Measurements from ENCODE around the gene TEX13C.
"Not testable (repeated sequence)": the region's sequence is repeated elsewhere in the genome, so short reads cannot be mapped to it uniquely, and the experiment has no call there.

The TEX13C gene

DNA sequence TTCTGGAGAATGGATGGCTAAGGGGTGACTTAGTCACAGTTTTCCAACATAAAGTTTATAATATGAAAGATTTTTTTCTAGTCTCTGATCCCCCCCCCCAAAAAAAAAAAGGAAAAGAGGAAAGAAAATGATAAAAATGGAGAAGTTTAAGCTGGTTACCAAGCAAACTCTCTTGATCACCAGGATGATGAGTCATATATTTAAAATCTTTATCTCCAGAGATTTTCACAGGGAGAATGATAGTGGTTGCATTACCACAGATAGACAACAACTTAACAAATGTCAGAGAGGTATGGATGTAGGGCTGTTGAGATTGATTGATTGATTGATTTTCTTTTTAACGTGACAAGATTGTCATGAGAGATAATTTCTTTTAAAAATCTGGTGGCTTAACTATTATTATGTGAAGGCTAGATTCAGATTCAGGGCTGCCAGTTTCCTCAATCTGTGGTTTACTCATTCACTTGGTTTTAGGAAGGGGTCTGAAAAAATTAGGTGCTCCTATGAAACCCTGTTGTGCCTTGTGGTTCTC is 13.3 kb upstream of the TEX13C start:
- H4K20me1 ChIP-seq (ENCODE audit: insufficient read depth, low read length, poor library complexity, severe bottlenecking) = no peaks in the 10 kb centered on the region
- H3K27me3 ChIP-seq (ENCODE audit: insufficient read depth, low read length, poor library complexity, severe bottlenecking) = no peaks in the 10 kb centered on the region
- TF ChIP-seq, protein P1, sequence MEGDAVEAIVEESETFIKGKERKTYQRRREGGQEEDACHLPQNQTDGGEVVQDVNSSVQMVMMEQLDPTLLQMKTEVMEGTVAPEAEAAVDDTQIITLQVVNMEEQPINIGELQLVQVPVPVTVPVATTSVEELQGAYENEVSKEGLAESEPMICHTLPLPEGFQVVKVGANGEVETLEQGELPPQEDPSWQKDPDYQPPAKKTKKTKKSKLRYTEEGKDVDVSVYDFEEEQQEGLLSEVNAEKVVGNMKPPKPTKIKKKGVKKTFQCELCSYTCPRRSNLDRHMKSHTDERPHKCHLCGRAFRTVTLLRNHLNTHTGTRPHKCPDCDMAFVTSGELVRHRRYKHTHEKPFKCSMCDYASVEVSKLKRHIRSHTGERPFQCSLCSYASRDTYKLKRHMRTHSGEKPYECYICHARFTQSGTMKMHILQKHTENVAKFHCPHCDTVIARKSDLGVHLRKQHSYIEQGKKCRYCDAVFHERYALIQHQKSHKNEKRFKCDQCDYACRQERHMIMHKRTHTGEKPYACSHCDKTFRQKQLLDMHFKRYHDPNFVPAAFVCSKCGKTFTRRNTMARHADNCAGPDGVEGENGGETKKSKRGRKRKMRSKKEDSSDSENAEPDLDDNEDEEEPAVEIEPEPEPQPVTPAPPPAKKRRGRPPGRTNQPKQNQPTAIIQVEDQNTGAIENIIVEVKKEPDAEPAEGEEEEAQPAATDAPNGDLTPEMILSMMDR (conservative IDR thresholded peaks at IDR 0.05; ENCODE audit: low read length) = no peak
- no peak for TF ChIP-seq EZH2phosphoT487 (IDR thresholded peaks at IDR 0.05; ENCODE audit: borderline replicate concordance)
- H3K4me3 ChIP-seq (ENCODE audit: low read length, poor library complexity, severe bottlenecking) = no peak overlapping the region
- no peak overlapping the region for H2AFZ ChIP-seq (ENCODE audit: low read length)
- H3K9me3 ChIP-seq (ENCODE audit: insufficient read depth, low read depth, low read length) = no peaks in the 10 kb centered on the region
- no peaks in the 10 kb centered on the region for H3K36me3 ChIP-seq (ENCODE audit: insufficient read depth, low read length)
- H3F3A ChIP-seq (ENCODE audit: low read depth) = no peaks in the 10 kb centered on the region
- H3K79me2 ChIP-seq (ENCODE audit: insufficient read depth, low read length) = no peaks in the 10 kb centered on the region
- no peak overlapping the region for H3K9ac ChIP-seq (ENCODE audit: low read depth, low read length, poor library complexity, severe bottlenecking)
- no peaks in the 10 kb centered on the region for H3K9me2 ChIP-seq (replicated peaks; ENCODE audit: low read depth, low read length)
- no peaks in the 10 kb centered on the region for H3K4me1 ChIP-seq (ENCODE audit: insufficient read depth, low read length, poor library complexity, severe bottlenecking)
- no peak overlapping the region for H3K4me2 ChIP-seq (ENCODE audit: low read depth, low read length, poor library complexity, severe bottlenecking)

DNA sequence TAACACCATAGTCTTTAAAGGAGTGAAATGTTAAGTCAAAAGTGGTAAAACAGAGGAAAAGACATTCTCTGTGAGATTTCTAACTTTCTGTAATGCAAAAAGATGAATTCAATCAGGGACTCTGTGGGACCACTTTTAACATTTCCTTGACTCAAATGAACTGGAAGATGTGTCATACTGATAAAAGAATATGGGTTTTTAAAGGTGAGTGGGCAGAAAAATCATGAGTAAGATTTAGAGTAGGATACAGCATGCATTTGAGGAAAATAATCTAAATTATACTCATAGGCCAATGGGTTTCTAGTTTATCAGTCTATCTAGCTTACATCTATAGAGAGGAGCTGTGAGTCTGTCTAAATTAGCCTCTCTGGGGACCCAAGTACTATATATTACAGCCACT is 11.0 kb upstream of the TEX13C start:
- no peaks in the 10 kb centered on the region for H3K4me1 ChIP-seq (ENCODE audit: insufficient read depth, low read length, poor library complexity, severe bottlenecking)
- H3K9me3 ChIP-seq (ENCODE audit: insufficient read depth, low read depth, low read length) = no peaks in the 10 kb centered on the region
- no peaks in the 10 kb centered on the region for H3K79me2 ChIP-seq (ENCODE audit: insufficient read depth, low read length)
- no peak overlapping the region for H3K4me2 ChIP-seq (ENCODE audit: low read depth, low read length, poor library complexity, severe bottlenecking)
- no peak overlapping the region for H2AFZ ChIP-seq (ENCODE audit: low read length)
- H3F3A ChIP-seq (ENCODE audit: low read depth) = no peaks in the 10 kb centered on the region
- H3K9ac ChIP-seq (ENCODE audit: low read depth, low read length, poor library complexity, severe bottlenecking) = no peak overlapping the region
- H3K9me2 ChIP-seq (replicated peaks; ENCODE audit: low read depth, low read length) = no peaks in the 10 kb centered on the region
- no peak overlapping the region for H3K4me3 ChIP-seq (ENCODE audit: low read length, poor library complexity, severe bottlenecking)
- TF ChIP-seq, protein P1 (conservative IDR thresholded peaks at IDR 0.05; ENCODE audit: low read length) = no peak
- TF ChIP-seq EZH2phosphoT487 (IDR thresholded peaks at IDR 0.05; ENCODE audit: borderline replicate concordance) = no peak
- no peaks in the 10 kb centered on the region for H3K36me3 ChIP-seq (ENCODE audit: insufficient read depth, low read length)
- H4K20me1 ChIP-seq (ENCODE audit: insufficient read depth, low read length, poor library complexity, severe bottlenecking) = no peaks in the 10 kb centered on the region
- H3K27me3 ChIP-seq (ENCODE audit: insufficient read depth, low read length, poor library complexity, severe bottlenecking) = no peaks in the 10 kb centered on the region

DNA sequence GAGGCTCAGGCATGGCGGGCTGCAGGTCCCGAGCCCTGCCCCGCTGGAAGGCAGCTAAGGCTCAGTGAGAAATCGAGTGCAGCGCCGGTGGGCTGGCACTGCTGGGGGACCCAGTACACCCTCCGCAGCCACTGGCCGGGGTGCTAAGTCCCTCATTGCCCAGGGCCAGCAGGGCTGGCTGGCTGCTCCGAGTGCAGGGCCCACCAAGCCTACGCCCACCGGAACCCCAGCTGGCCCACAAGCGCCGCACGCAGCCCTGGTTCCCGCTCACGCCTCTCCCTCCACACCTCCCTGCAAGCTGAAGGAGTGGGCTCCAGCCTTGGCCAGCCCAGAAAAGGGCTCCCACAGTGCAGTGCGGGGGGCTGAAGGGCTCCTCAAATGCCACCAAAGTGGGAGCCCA is 505 bp upstream of the TEX13C start:
- H3K9me2 ChIP-seq (replicated peaks; ENCODE audit: low read depth, low read length); H2AFZ ChIP-seq (ENCODE audit: low read length); H3F3A ChIP-seq (ENCODE audit: low read depth); H3K9ac ChIP-seq (ENCODE audit: low read depth, low read length, poor library complexity, severe bottlenecking); H3K4me2 ChIP-seq (ENCODE audit: low read depth, low read length, poor library complexity, severe bottlenecking); H3K4me1 ChIP-seq (ENCODE audit: insufficient read depth, low read length, poor library complexity, severe bottlenecking); H4K20me1 ChIP-seq (ENCODE audit: insufficient read depth, low read length, poor library complexity, severe bottlenecking); H3K27me3 ChIP-seq (ENCODE audit: insufficient read depth, low read length, poor library complexity, severe bottlenecking); H3K9me3 ChIP-seq (ENCODE audit: insufficient read depth, low read depth, low read length); H3K79me2 ChIP-seq (ENCODE audit: insufficient read depth, low read length); H3K4me3 ChIP-seq (ENCODE audit: low read length, poor library complexity, severe bottlenecking); H3K36me3 ChIP-seq (ENCODE audit: insufficient read depth, low read length): not testable (repeated sequence)

DNA sequence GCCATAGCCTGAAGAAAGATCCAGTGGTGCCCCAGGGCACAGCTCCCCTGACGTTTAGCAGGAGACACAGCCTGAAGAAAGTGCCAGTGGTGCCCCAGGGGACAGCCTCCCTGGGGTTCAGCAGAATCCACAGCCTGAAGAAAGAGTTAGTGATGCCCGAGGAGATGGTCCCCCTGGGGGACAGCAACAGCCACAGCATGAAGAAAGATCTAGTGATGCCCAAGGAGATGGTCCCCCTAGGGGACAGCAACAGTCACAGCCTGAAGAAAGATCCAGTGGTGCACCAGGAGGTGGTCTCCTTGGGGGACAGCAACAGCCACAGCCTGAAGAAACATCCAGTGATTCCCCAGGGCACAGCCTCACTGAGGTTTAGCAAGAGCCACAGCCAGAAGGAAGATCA is 2.8 kb downstream of the TEX13C start:
- Histone ChIP-seq H4K20me1 (ENCODE audit: insufficient read depth, low read length, poor library complexity, severe bottlenecking) (no peaks in the 10 kb centered on the region), H3K9ac (ENCODE audit: low read depth, low read length, poor library complexity, severe bottlenecking) (no peak overlapping the region), H3K4me3 (ENCODE audit: low read length, poor library complexity, severe bottlenecking) (no peak overlapping the region), H3K27me3 (ENCODE audit: insufficient read depth, low read length, poor library complexity, severe bottlenecking) (no peaks in the 10 kb centered on the region), H3K79me2 (ENCODE audit: insufficient read depth, low read length) (no peaks in the 10 kb centered on the region), H3K9me2 (replicated peaks; ENCODE audit: low read depth, low read length) (no peaks in the 10 kb centered on the region), H3K4me2 (ENCODE audit: low read depth, low read length, poor library complexity, severe bottlenecking) (no peak overlapping the region), H3K9me3 (ENCODE audit: insufficient read depth, low read depth, low read length) (no peaks in the 10 kb centered on the region), H3K36me3 (ENCODE audit: insufficient read depth, low read length) (no peaks in the 10 kb centered on the region), H2AFZ (ENCODE audit: low read length) (no peak overlapping the region), H3F3A (ENCODE audit: low read depth) (no peaks in the 10 kb centered on the region), H3K4me1 (ENCODE audit: insufficient read depth, low read length, poor library complexity, severe bottlenecking) (no peaks in the 10 kb centered on the region)
- no peak for TF ChIP-seq EZH2phosphoT487 (IDR thresholded peaks at IDR 0.05; ENCODE audit: borderline replicate concordance)
- TF ChIP-seq, protein P1 (conservative IDR thresholded peaks at IDR 0.05; ENCODE audit: low read length) = no peak
